Right cardiac atrium (tissue), 5 donors: ENCODE measurements around the gene SHROOM3. TPM values are rescaled to one million over a fixed set of nuclear protein-coding genes. Genes with fewer than 3 reads are reported as not detected.

Experiments
- ATAC-seq, 2 donors: fragments of 200-7000 bp; cut with Tn5 transposase; one replicate each; pipeline versions ENCODE4 v1.8.0 to v1.9.1; 2020; ENCODE audit warnings: moderate library complexity in 2 of 2, mild to moderate bottlenecking in 1 of 2
- DNase-seq, 3 donors: peaks; one replicate each; pipeline ENCODE4 v3.0.0-alpha.2; 2020
- H3K27ac ChIP-seq: one replicate; pipeline ENCODE4 v1.5.1; 2013; ENCODE audit warnings: mild to moderate bottlenecking, low read length, control low read depth, moderate library complexity
- H3K27me3 ChIP-seq: one replicate; pipeline ENCODE4 v1.6.1; 2013; ENCODE audit not compliant: control insufficient read depth, insufficient read depth
- H3K4me1 ChIP-seq: one replicate; pipeline ENCODE4 v1.6.1; 2013; ENCODE audit warnings: low read length; ENCODE audit not compliant: control insufficient read depth, insufficient read depth
- H3K4me3 ChIP-seq: one replicate; pipeline ENCODE4 v1.5.1; 2013; ENCODE audit warnings: low read length, control low read depth
- H3K9me3 ChIP-seq: one replicate; pipeline ENCODE4 v1.6.1; 2013; ENCODE audit warnings: low read length; ENCODE audit not compliant: control insufficient read depth
- WGBS: extraction: QIAGEN DNeasy Blood & Tissue Kit; methylation state at CpG from one replicate; pipeline ENCODE4 v1.1.7; 2013; 5-methylcytosine and 5-hydroxymethylcytosine counted together
- intact Hi-C, 4 donors: fragments of 100-400 bp; cut with DNase I; formaldehyde crosslinking; loops; one replicate each; pipeline versions ENCODE4 v1.11.0 to v1.14.0; 2022 to 2023
- polyA plus RNA-seq: library from polyadenylated mRNA; stranded (reverse); fragments of 200-250 nt; gene quantifications from one replicate; pipeline ENCODE4 v1.2.3, GENCODE V29; 2013
- total RNA-seq, 4 donors: library from RNA; stranded (reverse); fragmentation: NEBNext Ultra II Directional; extraction: Animal tissue kit (Norgen Biotek cat#: 25700); gene quantifications; one replicate each; pipeline ENCODE4 v1.2.1, GENCODE V29; 2021
- donor health status: healthy with polysubstance abuse.
- donor health status: DM: no; HTN: yes; CAD: no.
- donor health status: DM: no; HTN: no; CAD: no.
- donor health status: DM: no; HTN: yes; CAD: no; lungs with severe emphysema.
- donor health status: DM: yes; HTN: yes; CAD: no.

The SHROOM3 gene
- total and polyA plus RNA-seq, 5 donors: 4.6 to 11.8 (median 10.9) TPM

DNA sequence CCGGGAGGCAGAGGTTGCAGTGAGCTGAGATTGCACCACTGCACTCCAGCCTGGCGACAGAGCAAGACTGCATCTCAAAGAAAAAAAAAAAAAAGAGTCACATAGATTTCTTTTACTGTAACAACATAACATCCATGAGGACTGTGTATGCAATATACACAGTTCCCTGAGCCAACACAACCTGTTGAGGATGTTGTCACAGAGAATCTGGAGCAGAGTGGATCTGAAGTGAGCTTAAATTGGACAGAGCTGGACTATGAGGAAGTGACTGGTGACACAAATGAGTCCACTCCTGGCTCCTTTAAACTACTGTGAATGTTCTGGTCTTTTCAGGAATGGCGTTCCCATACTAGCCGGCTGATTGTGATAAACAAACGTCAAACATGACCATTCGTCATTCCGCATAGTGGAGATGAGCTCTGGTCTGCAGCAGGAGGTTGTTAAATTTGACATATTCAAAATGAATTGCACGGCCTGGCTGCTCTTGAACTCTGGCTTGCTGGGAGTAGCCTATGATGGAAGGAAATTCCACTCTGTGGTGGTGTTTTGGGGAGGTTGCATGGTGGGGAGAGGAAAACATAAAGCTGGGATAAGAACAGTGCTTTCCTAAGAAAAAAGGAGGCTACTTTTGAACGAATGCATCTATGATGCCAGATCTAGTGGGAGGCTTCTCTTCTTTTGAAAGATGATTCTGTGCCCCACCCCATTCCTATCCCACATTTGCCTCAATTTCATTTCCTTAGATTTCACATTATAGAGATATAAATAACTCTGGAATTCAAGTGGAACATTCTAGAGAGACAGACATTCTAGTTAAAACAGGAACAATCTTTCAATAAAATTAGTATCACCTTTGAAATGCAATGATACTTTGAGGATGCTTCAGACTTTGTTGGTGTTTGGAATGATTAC lies 149.5 kb downstream of the SHROOM3 start:
- Histone ChIP-seq H3K9me3 (no peaks in the 10 kb centered on the region), H3K4me1 (no peaks in the 10 kb centered on the region), H3K4me3 (no peak overlapping the region), H3K27ac (no peak overlapping the region), H3K27me3 (no peaks in the 10 kb centered on the region)
- intact Hi-C loops: no loop called here
- DNase-seq (no peak), ATAC-seq (no peak)
- 60% methylated on average over 9 of the region's 9 CpGs for WGBS

- intact Hi-C loops: no loop called here
- H3K9me3 ChIP-seq: no peaks in the 10 kb centered on the region
Measured at GRCh38 chr4:76585272-76585671, 150.2 kb downstream of the SHROOM3 start.

DNA sequence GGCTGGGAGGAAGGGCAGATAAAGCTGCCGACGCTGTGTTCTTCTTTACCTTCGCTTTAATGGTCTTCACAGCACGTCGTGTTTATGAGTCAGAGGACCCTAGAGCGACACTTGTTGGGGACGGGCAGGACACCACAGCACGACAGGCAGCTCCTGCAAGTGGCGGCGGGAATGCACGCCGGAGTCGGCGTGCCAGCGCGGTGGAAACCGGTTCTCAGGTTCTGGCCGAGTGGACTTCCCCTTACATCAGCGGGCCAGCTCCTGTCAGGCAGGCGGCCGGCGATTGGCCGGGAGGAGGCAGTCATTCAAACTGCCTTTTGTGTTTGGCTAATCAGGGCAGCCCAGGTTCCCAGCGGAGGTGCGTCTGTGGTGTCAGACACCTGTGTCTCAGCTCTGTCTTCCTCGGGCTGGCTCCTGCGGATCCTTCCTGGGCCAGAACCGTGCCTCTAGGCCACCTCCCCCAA lies 150.9 kb downstream of the SHROOM3 start:
- DNase-seq (peak; percentile 71 to 88 (median 86)), ATAC-seq (peak; percentile 86 to 88)
- Histone ChIP-seq H3K27ac (peak overlapping the region; percentile 72), H3K4me3 (peak overlapping the region; percentile 55), H3K4me1 (no peaks in the 10 kb centered on the region), H3K27me3 (no peaks in the 10 kb centered on the region), H3K9me3 (no peaks in the 10 kb centered on the region)
- intact Hi-C loops: no loop called here
- 9% methylated on average over 28 of the region's 28 CpGs for WGBS

More at GRCh38 chr4:76585272-76585671, 150.2 kb downstream of the SHROOM3 start:
- DNase-seq (no peak), ATAC-seq (no peak)
- no peaks in the 10 kb centered on the region for H3K4me1 ChIP-seq
- peak overlapping the region; percentile 55 for H3K4me3 ChIP-seq
- no peak overlapping the region for H3K27ac ChIP-seq
- no peaks in the 10 kb centered on the region for H3K27me3 ChIP-seq
- WGBS: 58% methylated on average over 5 of the region's 5 CpGs

DNA sequence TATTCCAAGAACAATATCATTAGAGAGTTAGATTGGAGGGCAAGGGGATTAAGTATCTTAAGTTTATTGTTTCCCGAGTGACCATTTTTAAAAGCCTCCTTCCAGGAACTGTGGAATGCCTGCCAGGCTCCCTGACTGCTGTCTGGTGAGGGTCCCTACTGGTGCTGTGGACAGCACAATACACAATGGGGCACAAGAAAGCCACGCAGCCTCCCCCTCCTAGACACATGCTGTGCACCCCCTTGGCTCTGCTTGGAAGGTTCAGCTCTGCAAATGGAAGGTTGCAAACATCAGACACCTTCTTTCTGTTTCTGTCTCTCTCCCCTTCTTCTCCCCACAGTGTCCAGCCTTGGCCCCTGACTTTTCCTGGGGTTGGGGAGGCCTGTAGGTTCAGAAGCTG lies 153.2 kb downstream of the SHROOM3 start:
- ATAC-seq (no peak), DNase-seq (no peak)
- no peaks in the 10 kb centered on the region for H3K9me3 ChIP-seq
- H3K4me3 ChIP-seq: no peak overlapping the region
- H3K27ac ChIP-seq: peak overlapping the region; percentile 11
- H3K4me1 ChIP-seq: no peaks in the 10 kb centered on the region
- H3K27me3 ChIP-seq: no peaks in the 10 kb centered on the region
- intact Hi-C loops: no loop called here
- 74% methylated on average over 2 of the region's 2 CpGs for WGBS

GRCh38 chr4:76589402-76589801 lies 154.4 kb downstream of the SHROOM3 start:
- Histone ChIP-seq H3K9me3 (no peaks in the 10 kb centered on the region), H3K4me3 (no peak overlapping the region), H3K27me3 (no peaks in the 10 kb centered on the region), H3K27ac (peak overlapping the region; percentile 79), H3K4me1 (no peaks in the 10 kb centered on the region)
- WGBS: 24% methylated on average over 1 of the region's 1 CpG
- intact Hi-C loops: no loop called here
- ATAC-seq (peak; percentile 41 to 59), DNase-seq (no peak)

- Histone ChIP-seq H3K4me3 (no peak overlapping the region), H3K9me3 (no peaks in the 10 kb centered on the region), H3K27ac (peak overlapping the region; percentile 77), H3K27me3 (no peaks in the 10 kb centered on the region), H3K4me1 (no peaks in the 10 kb centered on the region)
- peak; percentile 26 to 71 (median 70) for DNase-seq
- ATAC-seq: peak; percentile 71 to 73
- intact Hi-C loops: no loop called here
- WGBS: 39% methylated on average over 10 of the region's 10 CpGs
Measured at GRCh38 chr4:76589872-76590797, 155.1 kb downstream of the SHROOM3 start.

- intact Hi-C loops: no loop called here
- 42% methylated on average over 6 of the region's 6 CpGs for WGBS
- H3K27me3 ChIP-seq: no peaks in the 10 kb centered on the region
- ATAC-seq (no peak), DNase-seq (no peak)
- H3K4me1 ChIP-seq: no peaks in the 10 kb centered on the region
- H3K9me3 ChIP-seq: no peaks in the 10 kb centered on the region
- H3K27ac ChIP-seq: peak overlapping the region; percentile 64
- H3K4me3 ChIP-seq: no peak overlapping the region
Measured at GRCh38 chr4:76590798-76591281, 155.8 kb downstream of the SHROOM3 start.

GRCh38 chr4:76591992-76592391 lies 157.0 kb downstream of the SHROOM3 start:
- Histone ChIP-seq H3K4me1 (no peaks in the 10 kb centered on the region), H3K4me3 (no peak overlapping the region), H3K9me3 (no peaks in the 10 kb centered on the region), H3K27me3 (no peaks in the 10 kb centered on the region), H3K27ac (no peak overlapping the region)
- DNase-seq: no peak
- no peak for ATAC-seq
- 81% methylated on average over 3 of the region's 3 CpGs for WGBS
- intact Hi-C loops: no loop called here

- no peak for ATAC-seq
- Histone ChIP-seq H3K27me3 (no peaks in the 10 kb centered on the region), H3K4me1 (no peaks in the 10 kb centered on the region), H3K4me3 (no peak overlapping the region), H3K27ac (no peak overlapping the region), H3K9me3 (no peaks in the 10 kb centered on the region)
- intact Hi-C loops: no loop called here
- DNase-seq: no peak
- 71% methylated on average over 6 of the region's 6 CpGs for WGBS
Measured at GRCh38 chr4:76592460-76592859, 157.4 kb downstream of the SHROOM3 start.

- H3K27ac ChIP-seq: no peak overlapping the region
- ATAC-seq: no peak
- intact Hi-C loops: no loop called here
- 89% methylated on average over 2 of the region's 2 CpGs for WGBS
- H3K27me3 ChIP-seq: no peaks in the 10 kb centered on the region
- no peak overlapping the region for H3K4me3 ChIP-seq
- H3K4me1 ChIP-seq: no peaks in the 10 kb centered on the region
- no peaks in the 10 kb centered on the region for H3K9me3 ChIP-seq
- no peak for DNase-seq
Measured at GRCh38 chr4:76594173-76594572, 159.1 kb downstream of the SHROOM3 start.

GRCh38 chr4:76595435-76595834 lies 160.4 kb downstream of the SHROOM3 start:
- Histone ChIP-seq H3K4me1 (no peaks in the 10 kb centered on the region), H3K4me3 (no peak overlapping the region), H3K27ac (no peak overlapping the region), H3K27me3 (no peaks in the 10 kb centered on the region), H3K9me3 (no peaks in the 10 kb centered on the region)
- intact Hi-C loops: no loop called here
- ATAC-seq (no peak), DNase-seq (no peak)
- WGBS: 82% methylated on average over 1 of the region's 1 CpG
